Limb (tissue), 2 donors: Measurements from ENCODE around the gene PNPLA3.

Experiments used
- DNase-seq, 2 donors: peaks; one replicate each; pipeline ENCODE4 v3.0.0-alpha.2; 2016; ENCODE audit errors: extremely low spot score in 2 of 2

PNPLA3 gene

GRCh38 chr22:43922123-43922522, 1.5 kb upstream of the PNPLA3 start:
- DNase-seq = no peak

- DNase-seq = no peak
Observed at GRCh38 chr22:43923191-43923590, 414 bp upstream of the PNPLA3 start.

GRCh38 chr22:43924877-43925276, 1.3 kb downstream of the PNPLA3 start:
- no peak for DNase-seq

- DNase-seq = no peak
Observed at GRCh38 chr22:43925433-43926348, 2.1 kb downstream of the PNPLA3 start.

GRCh38 chr22:43926349-43926710, 2.7 kb downstream of the PNPLA3 start:
- DNase-seq = no peak

- DNase-seq = no peak
Observed at GRCh38 chr22:43928468-43928867, 4.9 kb downstream of the PNPLA3 start.

GRCh38 chr22:43928908-43929307, 5.3 kb downstream of the PNPLA3 start:
- DNase-seq = no peak

GRCh38 chr22:43931771-43932170, 8.2 kb downstream of the PNPLA3 start:
- DNase-seq = no peak

GRCh38 chr22:43941449-43941848, 17.8 kb downstream of the PNPLA3 start:
- no peak for DNase-seq

- DNase-seq = no peak
Observed at GRCh38 chr22:43944670-43945430, 21.2 kb downstream of the PNPLA3 start.

GRCh38 chr22:43945632-43946383, 22.2 kb downstream of the PNPLA3 start:
- peak; percentile 4 to 66 for DNase-seq

GRCh38 chr22:43946384-43946667, 22.7 kb downstream of the PNPLA3 start:
- DNase-seq = no peak

- no peak for DNase-seq
Observed at GRCh38 chr22:43948836-43949406, 25.3 kb downstream of the PNPLA3 start.

- DNase-seq = no peak
Observed at GRCh38 chr22:43951391-43951790, 27.8 kb downstream of the PNPLA3 start.

GRCh38 chr22:43951966-43952365, 28.4 kb downstream of the PNPLA3 start:
- no peak for DNase-seq

GRCh38 chr22:43953988-43954785, 30.6 kb downstream of the PNPLA3 start:
- no peak for DNase-seq

- DNase-seq = peak; percentile 92 to 93
Observed at GRCh38 chr22:43955040-43955882, 31.7 kb downstream of the PNPLA3 start, which contains the start of gene SAMM50. Gene SAMM50, plus strand, starts transcription at chr22:43955442. Its CDS starts 136 bp downstream, at chr22:43955578.

GRCh38 chr22:43955883-43956782, 32.5 kb downstream of the PNPLA3 start:
- peak in 1 of 2 donors; percentile 1 for DNase-seq
